ENCODE results near the gene MKX. TPM values are rescaled to one million over a fixed set of nuclear protein-coding genes. Genes with fewer than 3 reads are reported as not detected.

Gene MKX
- polyA plus RNA-seq, 3 donors, result not detected

DNA sequence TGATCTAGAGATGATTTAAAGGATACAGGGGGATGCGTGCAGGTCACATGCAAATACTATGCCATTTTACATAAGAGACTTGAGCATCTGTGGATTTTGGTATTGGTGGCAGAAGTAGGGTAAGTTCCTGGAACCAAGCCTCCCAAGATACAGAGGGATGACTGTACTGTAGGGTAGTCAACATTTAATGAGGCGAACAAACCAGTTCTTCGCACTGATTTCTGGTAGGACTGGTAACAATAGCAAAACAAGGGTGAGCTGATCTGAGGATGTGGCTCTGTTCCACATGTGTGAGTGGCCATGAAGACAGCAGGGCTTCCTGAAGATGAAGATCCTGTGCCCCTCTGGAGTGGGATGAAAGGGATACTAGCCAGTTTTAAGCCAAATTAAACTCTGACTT is 36.3 kb downstream of the MKX start:
- Mint-ChIP-seq H3K27me3 (ENCODE audit: low read depth in 3 of 3) (peaks cover 0 to 4% (median 2%) of the 10 kb centered on the region in 3 donors), H3K36me3 (no peaks in the 10 kb centered on the region), H3K9me3 (peaks cover 0 to 2% (median 0%) of the 10 kb centered on the region in 7 donors), H3K27ac (no peak overlapping the region), H3K4me3 (no peak overlapping the region), H3K4me1 (peaks cover 13% of the 10 kb centered on the region)
- Histone ChIP-seq H3K4me1 (ENCODE audit: control insufficient read depth in 1 of 2, insufficient read depth in 2 of 2, low read length in 2 of 2) (no peaks in the 10 kb centered on the region), H4K20me1 (ENCODE audit: insufficient read depth, low read length) (no peaks in the 10 kb centered on the region), H3K4me3 (replicated peaks in 1 of 3; ENCODE audit: low read depth in 2 of 3, low read length in 3 of 3) (no peak overlapping the region), H3K27me3 (ENCODE audit: control insufficient read depth in 2 of 2, insufficient read depth in 2 of 2, low read length in 2 of 2) (no peaks in the 10 kb centered on the region), H3K4me2 (replicated peaks; ENCODE audit: extremely low read depth, low read length, poor library complexity, severe bottlenecking) (no peak overlapping the region), H3K9ac (ENCODE audit: insufficient read depth, low read length, poor library complexity, severe bottlenecking) (no peak overlapping the region), H3K79me2 (ENCODE audit: insufficient read depth, low read length) (no peaks in the 10 kb centered on the region), H2AFZ (ENCODE audit: insufficient read depth, low read depth, low read length, poor library complexity, severe bottlenecking) (no peak overlapping the region), H3K36me3 (replicated peaks in 1 of 2; ENCODE audit: control insufficient read depth in 1 of 2, insufficient read depth in 2 of 2, low read length in 2 of 2) (no peaks in the 10 kb centered on the region), H3K9me3 (replicated peaks in 1 of 2; ENCODE audit: control insufficient read depth in 1 of 2, insufficient read depth in 1 of 2, low read length in 2 of 2) (no peaks in the 10 kb centered on the region), H3K27ac (ENCODE audit: low read depth in 1 of 2, low read length in 2 of 2) (no peak overlapping the region)
- no peak for DNase-seq
- TF ChIP-seq, protein P1, sequence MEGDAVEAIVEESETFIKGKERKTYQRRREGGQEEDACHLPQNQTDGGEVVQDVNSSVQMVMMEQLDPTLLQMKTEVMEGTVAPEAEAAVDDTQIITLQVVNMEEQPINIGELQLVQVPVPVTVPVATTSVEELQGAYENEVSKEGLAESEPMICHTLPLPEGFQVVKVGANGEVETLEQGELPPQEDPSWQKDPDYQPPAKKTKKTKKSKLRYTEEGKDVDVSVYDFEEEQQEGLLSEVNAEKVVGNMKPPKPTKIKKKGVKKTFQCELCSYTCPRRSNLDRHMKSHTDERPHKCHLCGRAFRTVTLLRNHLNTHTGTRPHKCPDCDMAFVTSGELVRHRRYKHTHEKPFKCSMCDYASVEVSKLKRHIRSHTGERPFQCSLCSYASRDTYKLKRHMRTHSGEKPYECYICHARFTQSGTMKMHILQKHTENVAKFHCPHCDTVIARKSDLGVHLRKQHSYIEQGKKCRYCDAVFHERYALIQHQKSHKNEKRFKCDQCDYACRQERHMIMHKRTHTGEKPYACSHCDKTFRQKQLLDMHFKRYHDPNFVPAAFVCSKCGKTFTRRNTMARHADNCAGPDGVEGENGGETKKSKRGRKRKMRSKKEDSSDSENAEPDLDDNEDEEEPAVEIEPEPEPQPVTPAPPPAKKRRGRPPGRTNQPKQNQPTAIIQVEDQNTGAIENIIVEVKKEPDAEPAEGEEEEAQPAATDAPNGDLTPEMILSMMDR (IDR thresholded peaks at IDR 0.05), result no peak
- 100% methylated on average over 2 of the region's 3 CpGs for WGBS (ENCODE audit: insufficient coverage)
- intact Hi-C loops (cut with micrococcal nuclease), result no loop called here

DNA sequence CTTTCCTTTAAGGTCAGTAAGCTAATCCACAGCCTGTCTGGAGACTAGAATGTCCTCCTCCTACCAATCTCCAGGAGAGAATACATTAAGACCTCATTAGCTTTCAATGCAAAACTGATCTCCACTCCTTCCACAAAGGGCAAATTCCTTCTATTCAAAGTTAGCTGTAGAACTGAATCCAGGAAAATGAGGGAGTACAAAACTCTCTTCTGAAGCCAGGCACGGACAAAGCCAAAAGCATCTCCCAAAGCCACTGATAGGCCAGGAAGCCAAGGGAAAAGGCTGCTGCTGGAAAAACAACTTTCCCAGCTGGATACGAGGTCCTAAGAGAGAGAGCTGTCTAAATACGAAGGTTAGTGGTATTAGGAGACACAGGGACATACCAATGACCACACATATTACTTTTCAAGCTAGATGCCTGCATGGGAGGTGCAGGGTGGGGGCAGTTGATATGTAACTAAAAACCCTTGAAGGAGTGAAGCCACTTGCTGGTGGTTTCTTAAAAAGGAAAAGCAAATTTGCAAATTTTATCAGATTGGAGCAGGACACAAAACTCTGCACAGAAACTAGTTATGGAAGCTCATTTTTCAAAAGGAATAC is 43.6 kb downstream of the MKX start:
- no peak overlapping the region for H3K27ac ChIP-seq (ENCODE audit: low read depth in 1 of 2, low read length in 2 of 2)
- no peaks in the 10 kb centered on the region for H3K36me3 ChIP-seq (replicated peaks in 1 of 2; ENCODE audit: control insufficient read depth in 1 of 2, insufficient read depth in 2 of 2, low read length in 2 of 2)
- no peaks in the 10 kb centered on the region for H3K4me1 ChIP-seq (ENCODE audit: control insufficient read depth in 1 of 2, insufficient read depth in 2 of 2, low read length in 2 of 2)
- H3K36me3 Mint-ChIP-seq, result no peaks in the 10 kb centered on the region
- WGBS (ENCODE audit: insufficient coverage), result no CpG with 5 or more reads among the region's 3 CpGs
- H2AFZ ChIP-seq (ENCODE audit: insufficient read depth, low read depth, low read length, poor library complexity, severe bottlenecking), result no peak overlapping the region
- H3K4me3 ChIP-seq (replicated peaks in 1 of 3; ENCODE audit: low read depth in 2 of 3, low read length in 3 of 3), result no peak overlapping the region
- H3K4me2 ChIP-seq (replicated peaks; ENCODE audit: extremely low read depth, low read length, poor library complexity, severe bottlenecking), result no peak overlapping the region
- peaks cover 3% of the 10 kb centered on the region for H3K4me1 Mint-ChIP-seq
- no peaks in the 10 kb centered on the region for H3K9me3 Mint-ChIP-seq
- H4K20me1 ChIP-seq (ENCODE audit: insufficient read depth, low read length), result no peaks in the 10 kb centered on the region
- TF ChIP-seq, protein P1 (IDR thresholded peaks at IDR 0.05), result no peak
- intact Hi-C loops (cut with micrococcal nuclease), result no loop called here
- DNase-seq, result no peak
- H3K9ac ChIP-seq (ENCODE audit: insufficient read depth, low read length, poor library complexity, severe bottlenecking), result no peak overlapping the region
- peaks cover 0 to 3% of the 10 kb centered on the region in 2 donors for H3K27me3 ChIP-seq (ENCODE audit: control insufficient read depth in 2 of 2, insufficient read depth in 2 of 2, low read length in 2 of 2)
- H3K27ac Mint-ChIP-seq, result no peak overlapping the region
- peaks cover 0 to 8% (median 0%) of the 10 kb centered on the region in 3 donors for H3K27me3 Mint-ChIP-seq (ENCODE audit: low read depth in 3 of 3)
- H3K4me3 Mint-ChIP-seq, result no peak overlapping the region
- no peaks in the 10 kb centered on the region for H3K79me2 ChIP-seq (ENCODE audit: insufficient read depth, low read length)
- H3K9me3 ChIP-seq (replicated peaks in 1 of 2; ENCODE audit: control insufficient read depth in 1 of 2, insufficient read depth in 1 of 2, low read length in 2 of 2), result no peaks in the 10 kb centered on the region
